HepG2 (cell line): ENCODE data around the gene GARS1. TPM values are rescaled to one million over a fixed set of nuclear protein-coding genes. Genes with fewer than 3 reads are reported as not detected.

Experiments used
- DMAP1 ChIP-seq: IDR thresholded peaks from 2 replicates; pipeline ENCODE4 v1.6.1; 2016
- ELF3 ChIP-seq: IDR thresholded peaks from 2 replicates; pipeline ENCODE4 v1.6.1; 2016; ENCODE audit warnings: missing genetic modification reagents, missing compliant biosample characterization
- JDP2 ChIP-seq: sonication (generic); formaldehyde crosslinking; IDR thresholded peaks from 2 replicates; pipeline ENCODE4 v1.8.1; 2022; ENCODE audit warnings: missing genetic modification reagents, borderline replicate concordance
- KIAA2018 ChIP-seq: sonication (generic); formaldehyde crosslinking; IDR thresholded peaks from 2 replicates; pipeline ENCODE4 v1.5.0; 2020; ENCODE audit warnings: mild to moderate bottlenecking, missing genetic modification reagents, borderline replicate concordance
- NR0B2 ChIP-seq: sonication (generic); formaldehyde crosslinking; IDR thresholded peaks from 2 replicates; pipeline ENCODE4 v1.4.0; 2020; ENCODE audit warnings: mild to moderate bottlenecking, missing genetic modification reagents
- PHF21A ChIP-seq: sonication (generic); formaldehyde crosslinking; IDR thresholded peaks from 2 replicates; pipeline ENCODE4 v1.5.0; 2020; ENCODE audit warnings: mild to moderate bottlenecking, missing genetic modification reagents
- PHF8 ChIP-seq: sonication (generic); formaldehyde crosslinking; IDR thresholded peaks from 2 replicates; pipeline ENCODE4 v1.5.0; 2020; ENCODE audit warnings: missing genetic modification reagents
- POLR2AphosphoS5 ChIP-seq: IDR thresholded peaks from 2 replicates; pipeline ENCODE4 v1.6.1; 2012; ENCODE audit warnings: low read depth, low read length
- PTBP1 ChIP-seq: fragments of 200-400 bp; formaldehyde crosslinking; IDR thresholded peaks from 2 replicates; pipeline ENCODE4 v1.6.1; 2018; ENCODE audit warnings: low read length, low read depth; ENCODE audit not compliant: poor library complexity, severe bottlenecking
- TCF12 ChIP-seq, 2 experiments: fragments of 450-650 bp in 1 of 2; sonication (generic) in 1 of 2; formaldehyde crosslinking in 1 of 2; IDR thresholded peaks; 2 replicates each; pipeline versions ENCODE4 v1.6.1 to v1.8.0; 2017 to 2022; ENCODE audit warnings: antibody characterized with exemption in 1 of 2, mild to moderate bottlenecking in 1 of 2, missing genetic modification reagents in 1 of 2, moderate library complexity in 1 of 2
- ZNF329 ChIP-seq: sonication (generic); formaldehyde crosslinking; IDR thresholded peaks from 2 replicates; pipeline ENCODE4 v1.9.0; 2021; ENCODE audit warnings: low read depth, mild to moderate bottlenecking, missing genetic modification reagents
- ZNF615 ChIP-seq: sonication (generic); formaldehyde crosslinking; IDR thresholded peaks from 2 replicates; pipeline ENCODE4 v1.5.0; 2020; ENCODE audit warnings: mild to moderate bottlenecking, missing genetic modification reagents, borderline replicate concordance
- ZNF724P ChIP-seq: sonication (generic); formaldehyde crosslinking; IDR thresholded peaks from 2 replicates; pipeline ENCODE4 v1.8.0; 2022; ENCODE audit warnings: missing genetic modification reagents, borderline replicate concordance
- ZNF772 ChIP-seq: sonication (generic); formaldehyde crosslinking; IDR thresholded peaks from 2 replicates; pipeline ENCODE4 v1.5.0; 2020; ENCODE audit warnings: mild to moderate bottlenecking, missing genetic modification reagents
- ZSCAN25 ChIP-seq: sonication (generic); formaldehyde crosslinking; IDR thresholded peaks from 2 replicates; pipeline ENCODE4 v1.8.0; 2022; ENCODE audit warnings: mild to moderate bottlenecking, missing genetic modification reagents
- polyA plus RNA-seq, 8 experiments: library from polyadenylated mRNA; depleted of rRNA in 3 of 8; stranded (reverse) in 7 of 8; unstranded in 1 of 8; fragments of >200 nt; fragmentation: Illumina TruSeq in 4 of 8; extraction: Trizol in 4 of 8; gene quantifications; 2 replicates each; pipeline versions ENCODE4 v1.2.1 to v1.2.3, GENCODE V29; 2011 to 2016; ENCODE audit warnings: low read depth in 4 of 8, missing spikeins in 1 of 8, mixed read lengths in 1 of 8; ENCODE audit not compliant: insufficient read depth in 1 of 8
- total RNA-seq, 5 experiments: library from RNA; depleted of rRNA; stranded (reverse); fragments of >200 nt; fragmentation: Illumina TruSeq; extraction: Trizol; gene quantifications; 2 replicates each; pipeline ENCODE4 v1.2.3, GENCODE V29; 2016; ENCODE audit warnings: low read depth in 1 of 5
- TF ChIP-seq, protein P1 (sequence below): sonication (generic); formaldehyde crosslinking; IDR thresholded peaks from 2 replicates; pipeline ENCODE4 v1.8.0; 2022; ENCODE audit warnings: missing genetic modification reagents, mild to moderate bottlenecking, inconsistent platforms, borderline replicate concordance
- TF ChIP-seq, protein P2 (sequence below): sonication (generic); formaldehyde crosslinking; IDR thresholded peaks from 2 replicates; pipeline ENCODE4 v1.4.0; 2020; ENCODE audit warnings: missing genetic modification reagents

Gene GARS1
- total and polyA plus RNA-seq, 2 of the 13 experiments (the other 11 are each of a cell fraction or from before 2014, with no cell fraction given), result 140 to 460 TPM

DNA sequence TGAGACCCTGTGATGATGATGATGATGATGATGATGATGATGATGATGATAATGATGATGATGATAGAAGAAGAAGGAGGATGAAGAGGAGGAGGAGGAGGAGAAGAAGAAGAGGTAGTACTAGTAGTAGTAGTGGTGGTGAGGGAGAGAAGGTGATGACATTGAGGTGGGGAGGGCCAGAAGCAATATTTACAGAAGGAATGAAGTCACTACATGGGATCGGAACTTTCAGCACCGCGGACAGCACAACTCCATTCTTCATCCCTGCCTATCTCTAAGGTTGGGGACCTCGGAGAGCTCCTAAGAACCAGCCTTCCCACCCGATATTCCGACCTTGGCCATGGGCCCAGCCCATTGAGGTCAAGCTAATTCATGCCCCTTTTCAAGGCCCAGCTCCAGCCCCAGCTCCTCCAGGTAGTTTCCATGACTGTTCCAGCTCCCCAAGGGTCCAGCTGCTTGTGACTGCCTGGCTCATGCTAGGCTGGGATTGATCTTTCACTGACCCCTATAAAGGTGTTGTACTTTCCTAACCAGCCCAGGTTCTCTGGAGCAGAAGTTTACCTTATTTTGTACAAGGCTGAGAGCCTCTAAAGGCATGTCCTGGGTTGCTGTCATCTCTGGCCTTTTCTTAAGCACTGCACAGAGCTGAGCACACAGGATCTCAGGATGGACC is 77.3 kb downstream of the GARS1 start (continued):
- TF ChIP-seq ZNF615 (CRISPR knock-in tag) (no peak), ZNF329 (CRISPR knock-in tag) (peak; percentile 68; the same call in 1 of the 2 replicates), PTBP1 (no peak), KIAA2018 (CRISPR knock-in tag) (no peak), ZSCAN25 (CRISPR knock-in tag) (no peak), TCF12 (IDR thresholded peaks at IDR 0.05) (no peak), TCF12 (CRISPR knock-in tag; IDR thresholded peaks at IDR 0.05) (no peak), PHF21A (CRISPR knock-in tag) (no peak), ZNF724P (CRISPR knock-in tag) (no peak), JDP2 (CRISPR knock-in tag) (no peak; the same call in 1 of the 2 replicates), POLR2AphosphoS5 (no peak), NR0B2 (CRISPR knock-in tag) (0 out of 2 replicates have a peak, but pooled peaks have one; percentile 62), ZNF772 (CRISPR knock-in tag) (0 out of 2 replicates have a peak, but pooled peaks have one; percentile 50), DMAP1 (CRISPR knock-in tag) (no peak), ELF3 (CRISPR knock-in tag) (peak; percentile 83), PHF8 (CRISPR knock-in tag) (no peak)
- TF ChIP-seq, protein P1, sequence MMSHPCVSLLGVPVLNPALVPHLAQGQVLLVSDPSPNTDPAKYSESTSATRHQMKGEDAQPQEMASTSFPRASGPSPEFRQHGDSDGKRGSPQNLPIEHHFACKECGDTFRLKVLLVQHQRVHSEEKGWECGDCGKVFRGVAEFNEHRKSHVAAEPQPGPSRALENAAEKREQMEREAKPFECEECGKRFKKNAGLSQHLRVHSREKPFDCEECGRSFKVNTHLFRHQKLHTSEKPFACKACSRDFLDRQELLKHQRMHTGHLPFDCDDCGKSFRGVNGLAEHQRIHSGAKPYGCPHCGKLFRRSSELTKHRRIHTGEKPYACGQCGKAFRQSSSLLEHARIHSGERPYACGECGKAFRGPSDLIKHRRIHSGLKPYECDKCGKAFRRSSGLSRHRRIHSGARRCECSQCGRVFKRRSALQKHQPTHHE (CRISPR knock-in tag), result 0 out of 2 replicates have a peak, but pooled peaks have one; percentile 64
- TF ChIP-seq, protein P2, sequence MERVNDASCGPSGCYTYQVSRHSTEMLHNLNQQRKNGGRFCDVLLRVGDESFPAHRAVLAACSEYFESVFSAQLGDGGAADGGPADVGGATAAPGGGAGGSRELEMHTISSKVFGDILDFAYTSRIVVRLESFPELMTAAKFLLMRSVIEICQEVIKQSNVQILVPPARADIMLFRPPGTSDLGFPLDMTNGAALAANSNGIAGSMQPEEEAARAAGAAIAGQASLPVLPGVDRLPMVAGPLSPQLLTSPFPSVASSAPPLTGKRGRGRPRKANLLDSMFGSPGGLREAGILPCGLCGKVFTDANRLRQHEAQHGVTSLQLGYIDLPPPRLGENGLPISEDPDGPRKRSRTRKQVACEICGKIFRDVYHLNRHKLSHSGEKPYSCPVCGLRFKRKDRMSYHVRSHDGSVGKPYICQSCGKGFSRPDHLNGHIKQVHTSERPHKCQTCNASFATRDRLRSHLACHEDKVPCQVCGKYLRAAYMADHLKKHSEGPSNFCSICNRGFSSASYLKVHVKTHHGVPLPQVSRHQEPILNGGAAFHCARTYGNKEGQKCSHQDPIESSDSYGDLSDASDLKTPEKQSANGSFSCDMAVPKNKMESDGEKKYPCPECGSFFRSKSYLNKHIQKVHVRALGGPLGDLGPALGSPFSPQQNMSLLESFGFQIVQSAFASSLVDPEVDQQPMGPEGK (CRISPR knock-in tag), result peak; percentile 41; the same call in 1 of the 2 replicates
